Measurements from ENCODE around the gene MIOX. TPM values are rescaled to one million over a fixed set of nuclear protein-coding genes. Genes with fewer than 3 reads are reported as not detected.

MIOX gene
- total and polyA plus RNA-seq, 2 of the 13 experiments (the other 11 are each of a cell fraction or from before 2014, with no cell fraction given): 1.5 to 2.9 TPM

- TF ChIP-seq ZSCAN22 (CRISPR knock-in tag; IDR thresholded peaks at IDR 0.05) (0 out of 2 replicates have a peak, but pooled peaks have one; percentile 39), HNRNPL (IDR thresholded peaks at IDR 0.05; ENCODE audit: low read depth, low read length) (no peak), FUBP1 (CRISPR knock-in tag; IDR thresholded peaks at IDR 0.05; ENCODE audit: borderline replicate concordance) (no peak), SALL2 (CRISPR knock-in tag; IDR thresholded peaks at IDR 0.05) (no peak), NFATC3 (CRISPR knock-in tag; IDR thresholded peaks at IDR 0.05) (peak; percentile 65; the same call in 1 of the 2 replicates), ZNF740 (CRISPR knock-in tag; IDR thresholded peaks at IDR 0.05) (no peak; the same call in 1 of the 2 replicates), HNRNPUL1 (IDR thresholded peaks at IDR 0.05; ENCODE audit: low read depth, low read length) (no peak), ZNF44 (CRISPR knock-in tag; IDR thresholded peaks at IDR 0.05) (peak; percentile 90), HNF1A (IDR thresholded peaks at IDR 0.05; ENCODE audit: low read depth) (no peak), HNF1A (CRISPR knock-in tag; IDR thresholded peaks at IDR 0.05; ENCODE audit: borderline replicate concordance) (no peak; the same call in 1 of the 2 replicates), HOMEZ (CRISPR knock-in tag; IDR thresholded peaks at IDR 0.05; ENCODE audit: low read depth) (peak; percentile 38; the same call in 1 of the 2 replicates), HDAC6 (IDR thresholded peaks at IDR 0.05; ENCODE audit: low read depth, low read length) (no peak), ZNF251 (CRISPR knock-in tag; IDR thresholded peaks at IDR 0.05) (no peak), ZNF550 (CRISPR knock-in tag; IDR thresholded peaks at IDR 0.05; ENCODE audit: borderline replicate concordance) (peak; percentile 73; the same call in 1 of the 2 replicates), HMG20B (CRISPR knock-in tag; conservative IDR thresholded peaks at IDR 0.05) (peak; percentile 67; the same call in 1 of the 2 replicates), HINFP (CRISPR knock-in tag; IDR thresholded peaks at IDR 0.05; ENCODE audit: low read depth) (no peak), PPARG (CRISPR knock-in tag; conservative IDR thresholded peaks at IDR 0.05) (no peak; the same call in 1 of the 2 replicates), ZNF558 (CRISPR knock-in tag; IDR thresholded peaks at IDR 0.05; ENCODE audit: borderline replicate concordance) (peak; percentile 85; the same call in 1 of the 2 replicates), CHCHD3 (CRISPR knock-in tag; IDR thresholded peaks at IDR 0.05) (no peak)
These were observed 38.6 kb downstream of the MIOX start, which contains the start of gene SCO2 (continued) for GRCh38 chr22:50525104-50525857.
